Measurements from ENCODE around the gene THOC7. TPM values are rescaled to one million over a fixed set of nuclear protein-coding genes. Genes with fewer than 3 reads are reported as not detected.

The THOC7 gene
- total RNA-seq, 1 donor from 2014 or later: 41.9 TPM

- DNase-seq: no peak
Observed at GRCh38 chr3:63842127-63842526, 21.5 kb downstream of the THOC7 start.

- DNase-seq: no peak
Observed at GRCh38 chr3:63841704-63842103, 21.9 kb downstream of the THOC7 start.

GRCh38 chr3:63832395-63832794 lies 31.2 kb downstream of the THOC7 start:
- no peak for DNase-seq

GRCh38 chr3:63830526-63830925 lies 33.1 kb downstream of the THOC7 start:
- DNase-seq: no peak

- DNase-seq: peak; percentile 15
Observed at GRCh38 chr3:63824309-63824708, 39.3 kb downstream of the THOC7 start.

- no peak for DNase-seq
Observed at GRCh38 chr3:63819151-63819398, 44.5 kb downstream of the THOC7 start, which contains the start of gene C3orf49. Gene C3orf49, plus strand, starts transcription at chr3:63819299. Its CDS starts 173 bp downstream, at chr3:63819472.

- peak; percentile 77 for DNase-seq
Observed at GRCh38 chr3:63818282-63819150, 45.1 kb downstream of the THOC7 start.

- DNase-seq: no peak
Observed at GRCh38 chr3:63817225-63817624, 46.4 kb downstream of the THOC7 start.

- no peak for DNase-seq
Observed at GRCh38 chr3:63814237-63814636, 49.4 kb downstream of the THOC7 start.

GRCh38 chr3:63809607-63810006 lies 54.0 kb downstream of the THOC7 start:
- peak; percentile 7 for DNase-seq

GRCh38 chr3:63808633-63809032 lies 55.0 kb downstream of the THOC7 start:
- no peak for DNase-seq

GRCh38 chr3:63807961-63808565 lies 55.5 kb downstream of the THOC7 start:
- peak; percentile 50 for DNase-seq

GRCh38 chr3:63803911-63804310 lies 59.7 kb downstream of the THOC7 start:
- no peak for DNase-seq

- no peak for DNase-seq
Observed at GRCh38 chr3:63800097-63800496, 63.5 kb downstream of the THOC7 start.

- DNase-seq: no peak
Observed at GRCh38 chr3:63798949-63799348, 64.7 kb downstream of the THOC7 start.

- no peak for DNase-seq
Observed at GRCh38 chr3:63798544-63798943, 65.1 kb downstream of the THOC7 start.

- no peak for DNase-seq
Observed at GRCh38 chr3:63795438-63795837, 68.2 kb downstream of the THOC7 start.

GRCh38 chr3:63791974-63792373 lies 71.6 kb downstream of the THOC7 start:
- no peak for DNase-seq

Other genes starting within 250 kb of the THOC7 start
- gene SNTN, start 211.1 kb downstream of the THOC7 start, total RNA-seq: not detected in 2 replicates
- gene C3orf49, start 44.5 kb downstream of the THOC7 start, total RNA-seq: not detected in 2 replicates
- 9.0 and 13.6 TPM in 2 replicates for gene ATXN7, start 62 bp upstream of the THOC7 start, total RNA-seq
- not detected in 2 replicates for gene SCAANT1, start 48.6 kb upstream of the THOC7 start, total RNA-seq
- 90.2 and 121 TPM in 2 replicates for gene PSMD6, start 159.7 kb upstream of the THOC7 start, total RNA-seq

Data from dermis blood vessel endothelial cell (primary cell).